WTC11 (cell line): Measurements from ENCODE around the gene AXIN2. TPM values are rescaled to one million over a fixed set of nuclear protein-coding genes. Genes with fewer than 3 reads are reported as not detected.

ENCODE experiments used
- ATAC-seq: fragments of 200-7000 bp; cut with Tn5 transposase; 2 replicates; pipeline ENCODE4 v1.10.0; 2021; ENCODE audit warnings: mild to moderate bottlenecking, moderate library complexity
- CTCF ChIA-PET: fragments of 300-600 bp; sonication (Branson Sonifier 250); formaldehyde crosslinking; loops from one replicate; lab custom pipeline; 2021; ENCODE audit warnings: antibody characterized with exemption; lab: Charles Lee
- POLR2A ChIA-PET: fragments of 350-600 bp; sonication (Branson Sonifier 250); formaldehyde crosslinking; loops from one replicate; lab custom pipeline; 2021; ENCODE audit warnings: antibody characterized with exemption; lab: Charles Lee
- DNase-seq: peaks from one replicate; pipeline ENCODE4 v3.0.0; 2021; ENCODE audit warnings: low spot score
- H3K27ac Mint-ChIP-seq: 2 replicates; pipeline ENCODE4 v1.8.0; 2021; ENCODE audit warnings: mixed read lengths
- H3K27me3 Mint-ChIP-seq: 2 replicates; pipeline ENCODE4 v1.8.0; 2021; ENCODE audit warnings: low read depth, mild to moderate bottlenecking, moderate library complexity, mixed read lengths
- H3K36me3 Mint-ChIP-seq: 2 replicates; pipeline ENCODE4 v1.8.0; 2021; ENCODE audit warnings: mixed read lengths
- H3K4me1 Mint-ChIP-seq: 2 replicates; pipeline ENCODE4 v1.8.0; 2022; ENCODE audit warnings: mixed read lengths
- H3K4me3 Mint-ChIP-seq: 2 replicates; pipeline ENCODE4 v1.8.0; 2021; ENCODE audit warnings: mild to moderate bottlenecking, moderate library complexity, mixed read lengths
- H3K9me3 Mint-ChIP-seq: 2 replicates; pipeline ENCODE4 v1.8.0; 2021; ENCODE audit warnings: mixed read lengths
- ATF1 ChIP-seq: sonication (generic); formaldehyde crosslinking; IDR thresholded peaks from 2 replicates; pipeline ENCODE4 v1.8.1; 2023; ENCODE audit warnings: mild to moderate bottlenecking, moderate library complexity, missing genetic modification reagents
- E2F5 ChIP-seq: sonication (generic); formaldehyde crosslinking; IDR thresholded peaks from 2 replicates; pipeline ENCODE4 v1.8.1; 2022; ENCODE audit warnings: mild to moderate bottlenecking, moderate library complexity, missing genetic modification reagents
- ELF4 ChIP-seq: sonication (generic); formaldehyde crosslinking; IDR thresholded peaks from 2 replicates; pipeline ENCODE4 v1.8.1; 2022; ENCODE audit warnings: low read depth, mild to moderate bottlenecking, moderate library complexity, missing genetic modification reagents
- ESRRA ChIP-seq: sonication (generic); formaldehyde crosslinking; IDR thresholded peaks from 2 replicates; pipeline ENCODE4 v1.8.1; 2022; ENCODE audit warnings: mild to moderate bottlenecking, missing genetic modification reagents, borderline replicate concordance
- FOXP4 ChIP-seq: sonication (generic); formaldehyde crosslinking; IDR thresholded peaks from 2 replicates; pipeline ENCODE4 v1.8.0; 2022; ENCODE audit warnings: mild to moderate bottlenecking, missing genetic modification reagents
- JUN ChIP-seq: sonication (generic); formaldehyde crosslinking; IDR thresholded peaks from 2 replicates; pipeline ENCODE4 v1.8.0; 2023; ENCODE audit warnings: mild to moderate bottlenecking, missing genetic modification reagents
- NR1H2 ChIP-seq: sonication (generic); formaldehyde crosslinking; IDR thresholded peaks from 2 replicates; pipeline ENCODE4 v1.9.0; 2021; ENCODE audit warnings: mild to moderate bottlenecking, moderate library complexity, missing genetic modification reagents
- NR2C2 ChIP-seq: sonication (generic); formaldehyde crosslinking; IDR thresholded peaks from 2 replicates; pipeline ENCODE4 v1.8.0; 2022; ENCODE audit warnings: mild to moderate bottlenecking, missing genetic modification reagents
- PRDM15 ChIP-seq: sonication (generic); formaldehyde crosslinking; IDR thresholded peaks from 2 replicates; pipeline ENCODE4 v1.8.0; 2022; ENCODE audit warnings: missing genetic modification reagents
- STAT6 ChIP-seq: sonication (generic); formaldehyde crosslinking; conservative IDR thresholded peaks from 2 replicates; pipeline ENCODE4 v1.8.1; 2023; ENCODE audit warnings: mild to moderate bottlenecking, low read depth, missing genetic modification reagents, moderate library complexity
- ZMAT4 ChIP-seq: fragments of 250-450 bp; sonication (Bioruptor Pico); IDR thresholded peaks from 2 replicates; pipeline ENCODE4 v1.9.0; 2021; ENCODE audit warnings: mild to moderate bottlenecking
- ZNF671 ChIP-seq: fragments of 250-450 bp; sonication (Bioruptor Pico); IDR thresholded peaks from 2 replicates; pipeline ENCODE4 v1.8.0; 2021; ENCODE audit warnings: mild to moderate bottlenecking
- ZSCAN18 ChIP-seq: fragments of 250-450 bp; sonication (Bioruptor Pico); IDR thresholded peaks from 2 replicates; pipeline ENCODE4 v2.1.2; 2022; ENCODE audit warnings: mild to moderate bottlenecking, moderate library complexity
- total RNA-seq: library from RNA; stranded (reverse); gene quantifications from 3 replicates; pipeline ENCODE4 v1.2.3, GENCODE V29; 2021

AXIN2 gene
- total RNA-seq, 1 experiment from 2014 or later: 35.0 TPM

- no peak overlapping the region for H3K4me3 Mint-ChIP-seq
- peak overlapping the region; percentile 24; the same call in 1 of the 2 replicates for H3K27ac Mint-ChIP-seq
- TF ChIP-seq ELF4 (no peak), ZNF671 (CRISPR knock-in tag) (no peak), NR1H2 (CRISPR knock-in tag) (no peak)
- DNase-seq: no peak
- ATAC-seq: no peak
- H3K9me3 Mint-ChIP-seq: no peaks in the 10 kb centered on the region
- CTCF ChIA-PET: interaction anchor here (0.7 kb wide), 1 partner anchor 244 kb away, joined by 3 read pairs; no protein-coding TSS in a partner anchor
- peaks cover 27% of the 10 kb centered on the region for H3K36me3 Mint-ChIP-seq
- H3K27me3 Mint-ChIP-seq: no peaks in the 10 kb centered on the region
- POLR2A ChIA-PET: no interaction called here
- peaks cover 43% of the 10 kb centered on the region for H3K4me1 Mint-ChIP-seq
Measured at GRCh38 chr17:65553009-65553645, 8.3 kb downstream of the AXIN2 start.

- no peaks in the 10 kb centered on the region for H3K27me3 Mint-ChIP-seq
- no peaks in the 10 kb centered on the region for H3K9me3 Mint-ChIP-seq
- POLR2A ChIA-PET: no interaction called here
- no peak for TF ChIP-seq ZSCAN18
- TF ChIP-seq STAT6: no peak
- TF ChIP-seq FOXP4 (CRISPR knock-in tag): no peak
- no peak for TF ChIP-seq JUN
- no peak for TF ChIP-seq ESRRA (CRISPR knock-in tag)
- no peak for TF ChIP-seq ZMAT4 (CRISPR knock-in tag)
- TF ChIP-seq PRDM15 (CRISPR knock-in tag): no peak
- TF ChIP-seq E2F5 (CRISPR knock-in tag): no peak
- TF ChIP-seq NR2C2: no peak
- no peak for TF ChIP-seq ATF1
- DNase-seq: no peak
- H3K36me3 Mint-ChIP-seq: peaks cover 36% of the 10 kb centered on the region
- CTCF ChIA-PET: no interaction called here
- H3K27ac Mint-ChIP-seq: peak overlapping the region; percentile 74
- no peak for ATAC-seq
- peaks cover 50% of the 10 kb centered on the region for H3K4me1 Mint-ChIP-seq
- no peak overlapping the region for H3K4me3 Mint-ChIP-seq
Measured at GRCh38 chr17:65552214-65552613, 9.2 kb downstream of the AXIN2 start.
